ENCODE measurements around the gene CST4.

GRCh38 chr20:23727016-23727415 lies 38.2 kb upstream of the CST4 start:
- TF ChIP-seq CTCF (IDR thresholded peaks at IDR 0.05) (no peak), ZFX (IDR thresholded peaks at IDR 0.05; ENCODE audit: borderline replicate concordance) (no peak)

Measured in 22Rv1 (cell line).